ENCODE results near the gene ZBED6. TPM values are rescaled to one million over a fixed set of nuclear protein-coding genes. Genes with fewer than 3 reads are reported as not detected.

ZBED6 gene
- total RNA-seq, 1 donor from 2014 or later = 19.8 TPM

DNA sequence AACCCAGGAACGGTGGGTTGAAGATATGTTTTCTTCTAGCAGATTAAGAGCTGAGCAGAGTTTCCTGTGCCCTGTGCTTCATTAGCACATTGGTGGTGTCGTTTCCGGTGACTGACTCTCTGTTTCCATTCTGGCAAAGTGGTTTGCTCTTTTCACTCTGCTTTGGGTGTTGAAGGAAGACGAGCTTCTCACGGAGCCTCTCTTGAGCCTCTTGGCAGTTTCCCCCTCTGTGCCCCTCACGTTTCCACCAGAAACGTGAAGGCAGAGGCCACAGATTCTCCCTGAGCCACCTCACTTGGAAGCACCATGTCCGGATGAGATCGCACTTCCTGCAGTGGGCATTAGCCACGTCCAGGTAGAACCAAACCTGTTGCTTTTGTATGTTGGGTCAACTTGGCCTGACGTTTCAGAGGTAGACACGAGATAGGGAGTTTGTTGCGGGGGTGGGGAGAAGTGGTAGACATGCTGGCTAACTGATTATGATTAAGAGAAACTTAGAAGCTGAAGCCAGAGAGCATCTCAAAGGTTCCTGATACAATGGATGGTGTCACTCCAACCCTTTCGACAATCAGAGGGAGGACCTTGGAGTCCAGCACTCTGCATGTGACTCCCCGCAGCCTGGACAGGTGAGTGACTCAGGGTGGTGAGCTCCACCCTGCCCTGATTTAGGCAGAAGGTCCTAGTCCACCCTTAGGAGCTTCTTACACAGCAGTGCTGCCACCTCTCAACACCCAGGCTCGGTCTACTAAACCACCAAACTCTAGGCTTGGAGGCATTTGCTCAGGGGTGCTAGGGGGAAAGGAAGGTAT is 30.2 kb upstream of the ZBED6 start, which contains the start of gene LAX1:
Gene LAX1, plus strand, starts transcription at position 155 of the 809 bp plus-strand sequence. Its CDS starts 383 bp downstream, at position 538.
- intact Hi-C loops (cut with micrococcal nuclease) = loop anchor here (1.0 to 10.0 kb wide), 13 partner anchors 11 to 478 kb away; partner anchors contain the start of genes ATP2B4, SNRPE, ZBED6 and ZC3H11A
- Mint-ChIP-seq H3K4me1 (ENCODE audit: low read depth) (peaks cover 52% of the 10 kb centered on the region), H3K27me3 (ENCODE audit: insufficient read depth) (no peaks in the 10 kb centered on the region), H3K36me3 (ENCODE audit: low read depth) (peaks cover 12% of the 10 kb centered on the region), H3K4me3 (peak within 1 kb of the TSS; percentile 92), H3K9me3 (no peaks in the 10 kb centered on the region), H3K27ac (peak within 1 kb of the TSS; percentile 99)
- peak; percentile 72 for DNase-seq (ENCODE audit: low spot score)

GRCh38 chr1:203768256-203768655 is 27.2 kb upstream of the ZBED6 start:
- no peak overlapping the region for H3K4me3 Mint-ChIP-seq
- peaks cover 42% of the 10 kb centered on the region for H3K4me1 Mint-ChIP-seq (ENCODE audit: low read depth)
- intact Hi-C loops (cut with micrococcal nuclease) = loop anchor here (5.0 to 10.0 kb wide), 4 partner anchors 36 to 481 kb away; no protein-coding TSS in a partner anchor
- no peak for DNase-seq (ENCODE audit: low spot score)
- H3K36me3 Mint-ChIP-seq (ENCODE audit: low read depth) = peaks cover 23% of the 10 kb centered on the region
- H3K27ac Mint-ChIP-seq = peak overlapping the region; percentile 33
- no peaks in the 10 kb centered on the region for H3K27me3 Mint-ChIP-seq (ENCODE audit: insufficient read depth)
- no peaks in the 10 kb centered on the region for H3K9me3 Mint-ChIP-seq

- intact Hi-C loops (cut with micrococcal nuclease) = loop anchor here (5.0 to 10.0 kb wide), 4 partner anchors 37 to 482 kb away; no protein-coding TSS in a partner anchor
- no peak overlapping the region for H3K4me3 Mint-ChIP-seq
- H3K27ac Mint-ChIP-seq = no peak overlapping the region
- H3K4me1 Mint-ChIP-seq (ENCODE audit: low read depth) = peaks cover 27% of the 10 kb centered on the region
- DNase-seq (ENCODE audit: low spot score) = no peak
- no peaks in the 10 kb centered on the region for H3K27me3 Mint-ChIP-seq (ENCODE audit: insufficient read depth)
- H3K9me3 Mint-ChIP-seq = no peaks in the 10 kb centered on the region
- H3K36me3 Mint-ChIP-seq (ENCODE audit: low read depth) = peaks cover 34% of the 10 kb centered on the region
Observed at GRCh38 chr1:203769505-203770343, 25.7 kb upstream of the ZBED6 start.

DNA sequence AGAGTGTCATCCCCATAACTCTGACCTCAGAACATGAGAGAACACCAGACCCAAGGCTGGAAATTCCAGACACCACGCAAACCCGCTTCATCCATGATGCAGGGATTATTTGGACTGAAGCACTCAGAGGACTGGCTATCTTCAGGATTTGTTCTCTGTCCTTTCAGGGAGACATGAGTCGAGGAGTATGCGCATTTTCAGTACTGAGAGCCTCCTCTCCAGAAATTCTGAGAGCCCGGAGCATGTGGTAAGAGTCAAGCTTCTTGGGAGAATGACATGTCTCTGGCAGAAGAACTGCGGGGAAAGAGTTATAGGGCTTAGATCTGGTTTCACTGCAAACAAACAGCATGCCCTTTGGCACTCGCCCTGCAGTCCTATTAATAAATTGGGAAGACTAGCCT is 23.5 kb upstream of the ZBED6 start:
- H3K9me3 Mint-ChIP-seq = no peaks in the 10 kb centered on the region
- H3K4me3 Mint-ChIP-seq = no peak overlapping the region
- H3K4me1 Mint-ChIP-seq (ENCODE audit: low read depth) = peaks cover 16% of the 10 kb centered on the region
- intact Hi-C loops (cut with micrococcal nuclease) = no loop called here
- no peak for DNase-seq (ENCODE audit: low spot score)
- no peak overlapping the region for H3K27ac Mint-ChIP-seq
- no peaks in the 10 kb centered on the region for H3K27me3 Mint-ChIP-seq (ENCODE audit: insufficient read depth)
- peaks cover 43% of the 10 kb centered on the region for H3K36me3 Mint-ChIP-seq (ENCODE audit: low read depth)

GRCh38 chr1:203772836-203773235 is 22.6 kb upstream of the ZBED6 start:
- Mint-ChIP-seq H3K9me3 (no peaks in the 10 kb centered on the region), H3K4me1 (ENCODE audit: low read depth) (peaks cover 16% of the 10 kb centered on the region), H3K4me3 (no peak overlapping the region), H3K27me3 (ENCODE audit: insufficient read depth) (no peaks in the 10 kb centered on the region), H3K36me3 (ENCODE audit: low read depth) (peaks cover 44% of the 10 kb centered on the region), H3K27ac (no peak overlapping the region)
- intact Hi-C loops (cut with micrococcal nuclease) = no loop called here
- DNase-seq (ENCODE audit: low spot score) = no peak

GRCh38 chr1:203776636-203777035 is 18.8 kb upstream of the ZBED6 start:
- H3K4me3 Mint-ChIP-seq = no peak overlapping the region
- H3K4me1 Mint-ChIP-seq (ENCODE audit: low read depth) = no peaks in the 10 kb centered on the region
- DNase-seq (ENCODE audit: low spot score) = no peak
- peak overlapping the region; percentile 0 for H3K27ac Mint-ChIP-seq
- intact Hi-C loops (cut with micrococcal nuclease) = no loop called here
- peaks cover 24% of the 10 kb centered on the region for H3K36me3 Mint-ChIP-seq (ENCODE audit: low read depth)
- H3K27me3 Mint-ChIP-seq (ENCODE audit: insufficient read depth) = no peaks in the 10 kb centered on the region
- H3K9me3 Mint-ChIP-seq = no peaks in the 10 kb centered on the region

- H3K4me3 Mint-ChIP-seq = no peak overlapping the region
- peaks cover 23% of the 10 kb centered on the region for H3K36me3 Mint-ChIP-seq (ENCODE audit: low read depth)
- no peaks in the 10 kb centered on the region for H3K9me3 Mint-ChIP-seq
- no peaks in the 10 kb centered on the region for H3K4me1 Mint-ChIP-seq (ENCODE audit: low read depth)
- no peaks in the 10 kb centered on the region for H3K27me3 Mint-ChIP-seq (ENCODE audit: insufficient read depth)
- DNase-seq (ENCODE audit: low spot score) = no peak
- no peak overlapping the region for H3K27ac Mint-ChIP-seq
- intact Hi-C loops (cut with micrococcal nuclease) = no loop called here
Observed at GRCh38 chr1:203777596-203777995, 17.8 kb upstream of the ZBED6 start.

GRCh38 chr1:203778146-203778545 is 17.3 kb upstream of the ZBED6 start:
- Mint-ChIP-seq H3K36me3 (ENCODE audit: low read depth) (peaks cover 23% of the 10 kb centered on the region), H3K27me3 (ENCODE audit: insufficient read depth) (no peaks in the 10 kb centered on the region), H3K27ac (no peak overlapping the region), H3K9me3 (no peaks in the 10 kb centered on the region), H3K4me1 (ENCODE audit: low read depth) (no peaks in the 10 kb centered on the region), H3K4me3 (no peak overlapping the region)
- DNase-seq (ENCODE audit: low spot score) = no peak
- intact Hi-C loops (cut with micrococcal nuclease) = no loop called here

- intact Hi-C loops (cut with micrococcal nuclease) = no loop called here
- no peaks in the 10 kb centered on the region for H3K9me3 Mint-ChIP-seq
- H3K4me1 Mint-ChIP-seq (ENCODE audit: low read depth) = no peaks in the 10 kb centered on the region
- peaks cover 20% of the 10 kb centered on the region for H3K36me3 Mint-ChIP-seq (ENCODE audit: low read depth)
- no peak overlapping the region for H3K4me3 Mint-ChIP-seq
- no peaks in the 10 kb centered on the region for H3K27me3 Mint-ChIP-seq (ENCODE audit: insufficient read depth)
- H3K27ac Mint-ChIP-seq = no peak overlapping the region
- no peak for DNase-seq (ENCODE audit: low spot score)
Observed at GRCh38 chr1:203778789-203779188, 16.6 kb upstream of the ZBED6 start.

- Mint-ChIP-seq H3K9me3 (no peaks in the 10 kb centered on the region), H3K4me1 (ENCODE audit: low read depth) (no peaks in the 10 kb centered on the region), H3K27ac (no peak overlapping the region), H3K36me3 (ENCODE audit: low read depth) (no peaks in the 10 kb centered on the region), H3K4me3 (no peak overlapping the region), H3K27me3 (ENCODE audit: insufficient read depth) (peaks cover 2% of the 10 kb centered on the region)
- intact Hi-C loops (cut with micrococcal nuclease) = no loop called here
- no peak for DNase-seq (ENCODE audit: low spot score)
Observed at GRCh38 chr1:203781962-203782361, 13.5 kb upstream of the ZBED6 start.

DNA sequence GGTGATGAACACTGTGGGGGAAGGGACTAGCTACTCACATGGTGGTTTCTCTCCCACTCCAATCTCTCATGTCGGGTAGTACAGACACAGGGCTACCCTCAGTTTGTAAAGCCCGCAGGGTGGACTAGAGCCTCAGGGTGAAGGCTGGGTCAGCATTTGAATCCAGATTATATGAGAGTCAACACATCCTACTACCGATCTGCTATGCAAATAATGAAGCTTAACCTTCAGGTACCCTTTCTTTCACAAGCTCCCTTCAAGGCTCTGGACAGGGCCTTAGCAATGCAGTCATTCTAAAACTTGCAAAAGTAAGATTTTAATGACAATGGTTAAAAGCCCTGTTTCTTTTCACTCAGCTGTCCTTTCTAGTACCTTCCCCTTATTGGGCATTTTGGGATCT is 5.5 kb upstream of the ZBED6 start:
- peaks cover 4% of the 10 kb centered on the region for H3K4me1 Mint-ChIP-seq (ENCODE audit: low read depth)
- intact Hi-C loops (cut with micrococcal nuclease) = loop anchor here (10.0 kb wide), 5 partner anchors 45 to 1445 kb away; partner anchors contain the start of genes PPFIA4, PPP1R12B and UBE2T
- no peak overlapping the region for H3K27ac Mint-ChIP-seq
- no peak for DNase-seq (ENCODE audit: low spot score)
- peaks cover 2% of the 10 kb centered on the region for H3K27me3 Mint-ChIP-seq (ENCODE audit: insufficient read depth)
- H3K9me3 Mint-ChIP-seq = no peaks in the 10 kb centered on the region
- H3K4me3 Mint-ChIP-seq = no peak overlapping the region
- no peaks in the 10 kb centered on the region for H3K36me3 Mint-ChIP-seq (ENCODE audit: low read depth)

DNA sequence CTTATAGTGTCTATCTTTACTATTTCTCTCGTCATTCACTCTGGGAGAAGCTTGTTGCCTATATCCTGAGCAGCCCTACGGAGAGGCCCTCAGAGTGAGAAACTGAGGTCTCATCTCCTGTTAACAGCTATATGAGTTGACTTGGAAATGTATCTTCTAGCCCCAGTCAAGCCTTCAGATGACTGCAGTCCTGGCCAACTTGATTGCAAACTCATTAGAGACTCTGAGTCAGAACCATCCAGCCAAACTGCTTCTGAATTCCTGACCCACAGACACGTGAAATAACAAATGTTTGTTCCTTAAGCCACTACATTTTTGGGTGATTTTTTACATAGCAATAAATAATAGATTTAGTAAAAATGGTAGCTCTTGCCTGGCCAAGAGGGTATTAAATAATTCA is 3.9 kb upstream of the ZBED6 start:
- Mint-ChIP-seq H3K9me3 (no peaks in the 10 kb centered on the region), H3K4me3 (no peak overlapping the region), H3K36me3 (ENCODE audit: low read depth) (no peaks in the 10 kb centered on the region), H3K27me3 (ENCODE audit: insufficient read depth) (no peaks in the 10 kb centered on the region), H3K4me1 (ENCODE audit: low read depth) (peaks cover 10% of the 10 kb centered on the region), H3K27ac (no peak overlapping the region)
- no peak for DNase-seq (ENCODE audit: low spot score)
- intact Hi-C loops (cut with micrococcal nuclease) = loop anchor here (10.0 kb wide), 5 partner anchors 47 to 1447 kb away; partner anchors contain the start of genes PPFIA4, PPP1R12B and UBE2T

Measured in activated T-helper 1 cell treated with anti-CD3 and anti-CD28 coated beads, Interleukin-12 subunit alpha, Interleukin-12 subunit beta, Interleukin-2, Interleukin-4 antibody, amounts not matched to agents 30 ng/mL and 10 ng/mL and 1 ng/mL, durations not matched to agents 14 hours and 24 hours and 36 hours (primary cell).